Endothelial cell of umbilical vein (primary cell): ENCODE results near the gene HOXA2. TPM values are rescaled to one million over a fixed set of nuclear protein-coding genes. Genes with fewer than 3 reads are reported as not detected.

Experiments used
- BruUV-seq: library from RNA; stranded (reverse); fragments of 400-500 nt; replicated peaks from 2 replicates; lab custom pipeline; 2021; lab: Mats Ljungman, UMichigan
- CTCF ChIA-PET: fragments of 300-600, 350-600 bp; sonication (Branson Sonifier 250); formaldehyde crosslinking; loops from one replicate; lab custom pipeline; 2021; ENCODE audit warnings: antibody characterized with exemption, inconsistent platforms; lab: Charles Lee
- POLR2A ChIA-PET: fragments of 300-600, 350-600 bp; sonication (Branson Sonifier 250); formaldehyde crosslinking; loops from one replicate; lab custom pipeline; 2021; ENCODE audit warnings: antibody characterized with exemption, inconsistent platforms; lab: Charles Lee
- DNase-seq: peaks from one replicate; pipeline ENCODE4 v3.0.0-alpha.2; 2011; ENCODE audit warnings: low read depth, low spot score
- FAIRE-seq: peaks from 2 replicates; lab custom pipeline; 2011; peaks lifted over from hg19 to GRCh38; lab: Jason Lieb, UNC
- H2AFZ ChIP-seq: 2 replicates; pipeline ENCODE4 v1.6.0; 2012; ENCODE audit warnings: low read depth, low read length, control low read depth, inconsistent platforms
- H3K27ac ChIP-seq: 2 replicates; pipeline ENCODE4 v1.5.1; 2011; ENCODE audit warnings: low read depth, mild to moderate bottlenecking, control low read depth, low read length, moderate library complexity; ENCODE audit not compliant: insufficient read depth
- H3K27me3 ChIP-seq, 2 experiments: 2 replicates each; pipeline versions ENCODE4 v1.6.0 to v1.6.1; 2011; ENCODE audit warnings: low read length in 2 of 2, mixed read lengths in 1 of 2; ENCODE audit not compliant: control insufficient read depth in 2 of 2, insufficient read depth in 2 of 2
- H3K36me3 ChIP-seq, 2 experiments: 2 replicates in 1 of 2; 3 replicates in 1 of 2; pipeline ENCODE4 v1.5.1; 2011; ENCODE audit warnings: low read length in 2 of 2, mild to moderate bottlenecking in 1 of 2, moderate library complexity in 1 of 2; ENCODE audit not compliant: control insufficient read depth in 2 of 2, insufficient read depth in 2 of 2; ENCODE audit errors: extremely low read depth in 1 of 2
- H3K4me1 ChIP-seq: 3 replicates; pipeline ENCODE4 v1.5.1; 2011; ENCODE audit warnings: mild to moderate bottlenecking, low read length; ENCODE audit not compliant: control insufficient read depth, insufficient read depth; ENCODE audit errors: extremely low read depth
- H3K4me2 ChIP-seq: 2 replicates; pipeline ENCODE4 v1.6.1; 2011; ENCODE audit warnings: low read length, control low read depth, mixed read lengths; ENCODE audit not compliant: insufficient read depth
- H3K4me3 ChIP-seq, 3 experiments: fragments of 200-600 bp in 1 of 3; sonication (generic), shearing (Covaris generic) in 1 of 3; replicated peaks in 1 of 3; 2 replicates each; pipeline ENCODE4 v1.5.1; 2011 to 2016; ENCODE audit warnings: control low read depth in 3 of 3, low read length in 3 of 3, mild to moderate bottlenecking in 2 of 3, inconsistent platforms in 1 of 3, low read depth in 1 of 3, moderate library complexity in 1 of 3; ENCODE audit not compliant: insufficient read depth in 1 of 3
- H3K79me2 ChIP-seq: 2 replicates; pipeline ENCODE4 v1.6.0; 2012; ENCODE audit warnings: low read length, inconsistent platforms; ENCODE audit not compliant: control insufficient read depth, insufficient read depth
- H3K9ac ChIP-seq: replicated peaks from 2 replicates; pipeline ENCODE3; 2011; ENCODE audit warnings: low read length, control low read depth; ENCODE audit not compliant: insufficient read depth; ENCODE audit errors: extremely low read depth
- H3K9me1 ChIP-seq: replicated peaks from 3 replicates; pipeline ENCODE4 v1.6.0; 2011; ENCODE audit warnings: mild to moderate bottlenecking, low read length; ENCODE audit not compliant: control insufficient read depth, insufficient read depth; ENCODE audit errors: extremely low read depth
- H3K9me3 ChIP-seq: replicated peaks from 2 replicates; pipeline ENCODE4 v1.5.1; 2012; ENCODE audit warnings: low read length, inconsistent platforms; ENCODE audit not compliant: control insufficient read depth, insufficient read depth
- H4K20me1 ChIP-seq: replicated peaks from 2 replicates; pipeline ENCODE3; 2011; ENCODE audit warnings: mild to moderate bottlenecking, low read length; ENCODE audit not compliant: control insufficient read depth, insufficient read depth; ENCODE audit errors: extremely low read depth
- EZH2 ChIP-seq: IDR thresholded peaks from 2 replicates; pipeline ENCODE4 v1.6.1; 2012; ENCODE audit warnings: borderline replicate concordance, low read depth, mild to moderate bottlenecking, moderate library complexity, low read length, inconsistent platforms; ENCODE audit not compliant: severe bottlenecking
- FOS ChIP-seq: IDR thresholded peaks from 2 replicates; pipeline ENCODE4 v1.6.1; 2011; ENCODE audit warnings: mild to moderate bottlenecking, low read length, moderate library complexity, borderline replicate concordance; ENCODE audit not compliant: insufficient read depth
- GATA2 ChIP-seq: IDR thresholded peaks from 2 replicates; pipeline ENCODE4 v1.7.0; 2011; ENCODE audit warnings: low read depth, mild to moderate bottlenecking, moderate library complexity, mixed read lengths, low read length; ENCODE audit not compliant: insufficient read length, insufficient read depth
- JUN ChIP-seq: IDR thresholded peaks from 2 replicates; pipeline ENCODE4 v1.6.1; 2011; ENCODE audit warnings: borderline replicate concordance, low read depth; ENCODE audit not compliant: insufficient read length, insufficient read depth
- MYC ChIP-seq: IDR thresholded peaks from one replicate; pipeline ENCODE4 v1.6.1; 2011; ENCODE audit warnings: mild to moderate bottlenecking, low read depth, low read length
- POLR2A ChIP-seq: IDR thresholded peaks from 2 replicates; pipeline ENCODE4 v1.6.1; 2012; ENCODE audit warnings: low read depth, mild to moderate bottlenecking, control low read depth, low read length
- POLR2AphosphoS5 ChIP-seq: IDR thresholded peaks from 2 replicates; pipeline ENCODE4 v1.6.1; 2012; ENCODE audit warnings: low read depth, mild to moderate bottlenecking, control low read depth, low read length, moderate library complexity; ENCODE audit not compliant: insufficient read depth
- dilution Hi-C: fragments of 300-500 bp; cut with MboI; formaldehyde crosslinking; loops from one replicate; pipeline ENCODE4 v1.15.0; 2019; ENCODE audit warnings: low sequenced_read_pairs; ENCODE audit not compliant: extremely low pct_ligation_motif_present
- intact Hi-C: fragments of 100-400 bp; cut with micrococcal nuclease; formaldehyde crosslinking; loops from one replicate; pipeline ENCODE4 v1.10.0; 2022
- polyA plus RNA-seq, 4 experiments: library from polyadenylated mRNA; depleted of rRNA in 3 of 4; stranded (reverse) in 3 of 4; unstranded in 1 of 4; fragments of >200 nt; gene quantifications; 2 replicates each; pipeline versions ENCODE4 v1.2.1 to v1.2.3, GENCODE V29; 2011 to 2012; ENCODE audit warnings: missing spikeins in 1 of 4
- total RNA-seq: library from RNA; stranded (reverse); gene quantifications from 2 replicates; pipeline ENCODE4 v1.2.3, GENCODE V29; 2021
- TF ChIP-seq, protein P1 (sequence below): IDR thresholded peaks from 2 replicates; pipeline ENCODE4 v1.6.1; 2011; ENCODE audit not compliant: insufficient read depth, insufficient read length
- TF ChIP-seq, protein P2 (sequence below), 2 donors: IDR thresholded peaks; 1 replicate in 1 of 2; 2 replicates in 1 of 2; pipeline ENCODE4 v1.5.1; 2011; ENCODE audit warnings: low read length in 2 of 2, mild to moderate bottlenecking in 2 of 2, moderate library complexity in 2 of 2, control low read depth in 1 of 2, inconsistent platforms in 1 of 2, low read depth in 1 of 2; ENCODE audit not compliant: insufficient read depth in 1 of 2; ENCODE audit errors: extremely low read depth in 1 of 2

Gene HOXA2
- total and polyA plus RNA-seq, 2 donors (not counting 3 experiments of a cell fraction or from before 2014, with no cell fraction given) = 1.6 to 2.3 TPM

DNA sequence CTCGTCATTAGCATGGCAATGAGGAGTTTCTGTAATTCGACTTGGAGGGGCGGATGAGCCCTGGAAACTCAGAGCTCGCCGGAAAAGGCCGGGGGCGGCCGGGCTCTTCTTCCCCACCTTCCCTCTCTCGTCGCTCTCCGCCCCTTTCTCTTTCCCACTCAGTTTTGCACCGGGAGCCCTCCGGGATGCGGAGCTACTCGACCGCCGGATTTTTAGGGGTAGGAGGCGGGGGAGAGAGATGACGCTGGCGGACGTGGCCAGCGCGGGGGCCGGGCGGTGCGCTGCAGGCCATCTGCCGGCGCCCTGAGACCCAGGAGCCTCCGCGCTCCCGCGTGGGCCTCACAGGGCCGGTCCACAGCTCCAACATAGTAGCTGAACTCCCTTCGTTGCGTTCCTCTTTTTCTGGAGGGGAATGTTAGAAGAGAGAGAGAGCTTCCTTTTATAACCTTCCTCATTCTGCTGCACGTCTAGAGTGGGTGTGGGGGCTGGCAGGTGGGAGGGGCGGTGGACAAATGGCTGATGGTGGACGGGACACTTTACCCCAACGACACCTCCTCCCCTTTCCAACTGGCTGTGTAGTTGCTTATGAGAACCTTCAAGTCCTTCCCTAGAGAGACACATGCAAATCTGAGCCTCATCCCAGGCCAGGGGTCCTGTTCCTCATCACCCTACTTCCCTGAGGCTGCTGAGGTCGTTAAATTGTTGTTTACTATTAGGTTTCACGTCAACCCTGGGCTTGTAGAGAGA lies 5.5 kb downstream of the HOXA2 start:
- TF ChIP-seq EZH2 = no peak
- peak; percentile 53 for TF ChIP-seq POLR2A
- no peaks in the 10 kb centered on the region for H3K27me3 ChIP-seq
- H3K9me3 ChIP-seq = no peaks in the 10 kb centered on the region
- BruUV-seq = no TSS peak
- H3K79me2 ChIP-seq = peaks cover 67% of the 10 kb centered on the region
- H3K9ac ChIP-seq = peak overlapping the region; percentile 90
- H3K9me1 ChIP-seq = no peaks in the 10 kb centered on the region
- dilution Hi-C loops = no loop called here
- H3K4me1 ChIP-seq = peaks cover 50% of the 10 kb centered on the region
- H4K20me1 ChIP-seq = no peaks in the 10 kb centered on the region
- ChIA-PET POLR2A (interaction anchor here (1.1 to 1.9 kb wide), 4 partner anchors 12 to 24 kb away, joined by 3 to 7 read pairs (median 4); no protein-coding TSS in a partner anchor), CTCF (interaction anchor here (0.7 to 9.6 kb wide), 14 partner anchors 9 to 727 kb away, joined by 3 to 124 read pairs (median 4); partner anchors contain the start of gene HOXA5)
- peaks cover 0 to 3% of the 10 kb centered on the region in 2 experiments for H3K36me3 ChIP-seq
- intact Hi-C loops = loop anchor here (1.0 to 2.0 kb wide), 6 partner anchors 33 to 1241 kb away; partner anchors contain the start of genes HOXA4 and SKAP2
- H2AFZ ChIP-seq = no peak overlapping the region
- DNase-seq (peak; percentile 53), FAIRE-seq (peak; percentile 35)
- H3K27ac ChIP-seq = peak overlapping the region; percentile 93
- peak overlapping the region; percentile 80 to 92 (median 86) for H3K4me3 ChIP-seq
- peak overlapping the region; percentile 74 for H3K4me2 ChIP-seq

DNA sequence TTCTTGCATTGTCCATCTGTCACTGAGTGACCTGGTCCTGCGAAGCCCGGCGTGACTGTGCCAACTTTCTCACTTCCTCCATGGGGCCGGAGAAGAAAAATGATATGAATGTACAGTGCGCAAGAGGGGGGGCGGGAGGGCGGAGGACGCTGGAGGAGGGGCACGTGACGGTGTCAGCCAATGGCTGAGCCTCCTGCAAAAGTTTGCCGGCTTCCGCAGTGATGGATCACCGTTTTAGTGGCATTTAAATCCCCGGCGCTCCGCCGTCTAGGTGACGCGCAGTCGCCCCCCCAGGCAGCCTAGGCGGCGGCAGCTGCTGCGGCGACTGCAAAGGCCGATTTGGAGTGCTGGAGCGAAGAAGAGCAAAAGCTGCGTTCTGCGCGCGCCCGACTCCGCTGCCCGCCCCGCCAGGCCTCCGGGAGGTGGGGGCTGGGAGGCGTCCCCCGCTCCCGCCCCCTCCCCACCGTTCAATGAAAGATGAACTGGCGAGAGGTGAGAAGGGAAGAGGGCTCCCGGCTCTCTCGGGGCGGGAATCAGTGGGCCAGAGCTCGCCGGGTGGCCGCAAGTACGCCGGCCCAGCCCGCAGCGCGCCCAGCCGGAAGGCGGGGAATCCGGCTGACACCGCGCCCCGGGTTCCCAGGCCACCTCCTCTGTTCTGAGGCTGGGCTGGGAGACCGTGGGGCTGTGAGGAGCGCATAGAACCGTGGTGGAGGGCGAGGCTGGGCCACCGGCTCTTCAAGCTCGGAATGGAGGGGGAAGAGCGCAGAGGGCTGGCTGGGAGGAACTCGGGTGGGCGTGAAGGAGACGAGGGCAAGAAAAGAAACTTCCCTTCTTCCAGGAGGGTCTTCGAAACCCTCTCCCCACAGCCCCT lies 6.4 kb downstream of the HOXA2 start, which contains the start of gene HOXA1:
Gene HOXA1, minus strand, starts transcription at position 104 of the 871 bp plus-strand sequence. Its CDS starts 88 bp downstream, at position 16.
- Histone ChIP-seq H3K79me2 (peaks cover 59% of the 10 kb centered on the region), H3K4me1 (peaks cover 48% of the 10 kb centered on the region), H3K4me2 (peak within 1 kb of the TSS; percentile 74), H4K20me1 (no peaks in the 10 kb centered on the region), H3K9me3 (no peaks in the 10 kb centered on the region), H3K9me1 (no peaks in the 10 kb centered on the region), H3K27ac (peak within 1 kb of the TSS; percentile 93), H3K27me3 (no peaks in the 10 kb centered on the region), H3K9ac (peak within 1 kb of the TSS; percentile 90), H3K36me3 (peaks cover 0 to 3% of the 10 kb centered on the region in 2 experiments), H3K4me3 (peak within 1 kb of the TSS; percentile 80 to 92 (median 86)), H2AFZ (peak within 1 kb of the TSS; percentile 56)
- ChIA-PET CTCF (interaction anchor here (1.0 to 9.6 kb wide), 13 partner anchors 10 to 727 kb away, joined by 3 to 124 read pairs (median 4); partner anchors contain the start of gene HOXA5), POLR2A (interaction anchor here (0.6 to 1.2 kb wide), 4 partner anchors 13 to 39 kb away, joined by 3 to 7 read pairs (median 4); no protein-coding TSS in a partner anchor)
- dilution Hi-C loops = no loop called here
- TSS peak; percentile 13 for BruUV-seq
- DNase-seq = peak; percentile 95
- TF ChIP-seq FOS (no peak), EZH2 (no peak), GATA2 (no peak), POLR2AphosphoS5 (peak; percentile 82), MYC (no peak), JUN (no peak), POLR2A (peak; percentile 92)
- TF ChIP-seq, protein P1, sequence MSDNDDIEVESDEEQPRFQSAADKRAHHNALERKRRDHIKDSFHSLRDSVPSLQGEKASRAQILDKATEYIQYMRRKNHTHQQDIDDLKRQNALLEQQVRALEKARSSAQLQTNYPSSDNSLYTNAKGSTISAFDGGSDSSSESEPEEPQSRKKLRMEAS = peak; percentile 94
- TF ChIP-seq, protein P2, sequence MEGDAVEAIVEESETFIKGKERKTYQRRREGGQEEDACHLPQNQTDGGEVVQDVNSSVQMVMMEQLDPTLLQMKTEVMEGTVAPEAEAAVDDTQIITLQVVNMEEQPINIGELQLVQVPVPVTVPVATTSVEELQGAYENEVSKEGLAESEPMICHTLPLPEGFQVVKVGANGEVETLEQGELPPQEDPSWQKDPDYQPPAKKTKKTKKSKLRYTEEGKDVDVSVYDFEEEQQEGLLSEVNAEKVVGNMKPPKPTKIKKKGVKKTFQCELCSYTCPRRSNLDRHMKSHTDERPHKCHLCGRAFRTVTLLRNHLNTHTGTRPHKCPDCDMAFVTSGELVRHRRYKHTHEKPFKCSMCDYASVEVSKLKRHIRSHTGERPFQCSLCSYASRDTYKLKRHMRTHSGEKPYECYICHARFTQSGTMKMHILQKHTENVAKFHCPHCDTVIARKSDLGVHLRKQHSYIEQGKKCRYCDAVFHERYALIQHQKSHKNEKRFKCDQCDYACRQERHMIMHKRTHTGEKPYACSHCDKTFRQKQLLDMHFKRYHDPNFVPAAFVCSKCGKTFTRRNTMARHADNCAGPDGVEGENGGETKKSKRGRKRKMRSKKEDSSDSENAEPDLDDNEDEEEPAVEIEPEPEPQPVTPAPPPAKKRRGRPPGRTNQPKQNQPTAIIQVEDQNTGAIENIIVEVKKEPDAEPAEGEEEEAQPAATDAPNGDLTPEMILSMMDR (IDR thresholded peaks at IDR 0.05; ENCODE audit: extremely low read depth in 1 of 2, insufficient read depth in 1 of 2, low read depth in 1 of 2, low read length in 2 of 2) = peak in 1 of 2 donors; percentile 10
- intact Hi-C loops = loop anchor here (1.0 to 2.0 kb wide), 7 partner anchors 29 to 1240 kb away; partner anchors contain the start of genes HOXA4 and SKAP2
- FAIRE-seq = peak; percentile 94
